ENCODE results near the gene VPS13A.
A peak's percentile ranks its signal among the peaks of the same experiment; 100 is the strongest.

- peak; percentile 78 to 98 (median 92) for TF ChIP-seq CTCF (IDR thresholded peaks at IDR 0.05)
- no peak for TF ChIP-seq POLR2A (IDR thresholded peaks at IDR 0.05)
Observed at GRCh38 chr9:77433675-77434445, 256.5 kb downstream of the VPS13A start.

Measured in adrenal gland (tissue), 5 donors.